Activated CD8-positive, alpha-beta memory T cell treated with anti-CD3 and anti-CD28 coated beads for 36 hours (primary cell): ENCODE measurements around the gene SEMA4C. TPM values are rescaled to one million over a fixed set of nuclear protein-coding genes. Genes with fewer than 3 reads are reported as not detected.
"Not testable (repeated sequence)": the region's sequence is repeated elsewhere in the genome, so short reads cannot be mapped to it uniquely, and the experiment has no call there.

Source experiments
- CTCF ChIA-PET: fragments of 350-600 bp; sonication (Branson Sonifier 250); formaldehyde crosslinking; loops from one replicate; lab custom pipeline; 2021; ENCODE audit warnings: antibody characterized with exemption; lab: Charles Lee
- POLR2A ChIA-PET: fragments of 350-600 bp; sonication (Branson Sonifier 250); formaldehyde crosslinking; loops from one replicate; lab custom pipeline; 2021; ENCODE audit warnings: antibody characterized with exemption; lab: Charles Lee
- total RNA-seq, 2 experiments: library from RNA; stranded (reverse); gene quantifications; one replicate each; pipeline ENCODE4 v1.2.3, GENCODE V29; 2021

The SEMA4C gene
- total RNA-seq, 2 experiments from 2014 or later = 11.9 to 13.4 TPM

DNA sequence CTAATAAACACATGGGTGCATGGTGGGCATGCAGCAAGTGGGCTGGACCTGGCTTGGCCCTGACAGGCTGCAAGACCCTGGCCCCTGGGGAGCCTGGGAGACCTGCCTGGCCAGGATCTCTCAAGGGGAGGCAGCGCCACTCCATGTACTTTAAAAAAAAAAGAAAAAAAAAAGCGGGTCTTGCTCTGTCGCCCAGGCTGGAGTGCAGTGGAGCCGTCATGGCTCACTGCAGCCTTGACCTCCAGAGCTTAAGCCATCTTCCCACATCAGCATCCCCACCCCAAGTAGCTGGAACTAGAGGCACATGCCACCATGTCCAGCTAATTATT lies 29.5 kb upstream of the SEMA4C start:
- CTCF ChIA-PET = no interaction called here
- POLR2A ChIA-PET = no interaction called here

DNA sequence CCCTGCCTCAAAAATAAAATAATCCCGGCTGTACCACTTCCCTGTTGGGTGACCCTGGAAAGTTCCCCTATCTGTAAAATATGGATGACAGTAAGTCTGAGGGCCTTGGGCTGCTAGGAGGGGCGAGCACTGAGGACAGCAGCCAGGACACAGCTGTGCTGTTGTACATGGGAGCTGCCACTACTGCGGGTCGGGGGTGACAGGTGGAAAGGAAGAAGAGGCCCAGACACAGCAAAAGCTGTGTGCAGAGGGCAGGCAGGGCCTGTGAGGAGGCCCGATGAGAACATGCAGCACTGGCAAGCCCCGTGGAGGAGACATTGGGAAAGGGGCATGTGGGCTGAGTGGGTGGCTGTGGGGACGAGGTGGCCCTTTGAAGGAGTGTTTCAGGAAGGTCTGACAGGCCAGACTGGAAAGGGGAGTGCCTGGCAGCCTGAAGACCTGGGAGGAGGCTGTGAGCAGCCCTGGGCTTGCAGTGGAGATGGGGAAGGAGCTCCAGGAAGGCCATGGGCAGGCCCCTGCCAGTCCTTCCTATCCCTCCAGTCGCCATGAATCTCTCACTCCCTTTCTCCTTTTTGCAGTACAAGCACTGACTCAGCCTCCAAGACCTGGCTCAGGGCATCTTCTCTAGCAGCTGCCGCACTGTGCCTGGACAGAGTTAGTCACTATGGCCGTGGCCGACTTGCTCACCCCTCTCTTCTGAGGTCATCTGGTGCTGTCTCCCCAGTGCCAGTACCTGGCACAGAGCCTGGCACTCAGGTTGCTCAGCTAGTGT lies 28.9 kb upstream of the SEMA4C start:
- ChIA-PET CTCF (interaction anchor here (1.4 kb wide), 1 partner anchor 12 kb away, joined by 3 read pairs; no protein-coding TSS in a partner anchor), POLR2A (no interaction called here)

DNA sequence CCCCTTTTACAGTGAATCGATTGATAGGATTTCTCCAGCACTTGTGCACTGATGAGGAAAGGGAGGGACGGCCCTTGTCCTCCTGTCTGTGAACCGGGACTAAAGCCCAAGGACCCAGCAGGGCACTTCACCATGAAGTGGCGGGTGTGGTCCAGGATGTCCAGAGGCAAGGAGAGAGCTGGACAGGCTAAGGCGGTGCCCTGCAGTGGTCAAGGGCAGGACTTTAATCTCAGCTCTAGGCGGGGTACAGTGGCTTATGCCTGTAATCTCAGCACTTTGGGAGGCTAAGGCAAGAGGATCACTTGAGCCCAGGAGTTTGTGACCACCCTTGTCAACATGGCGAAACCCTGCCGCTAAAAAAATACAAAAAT lies 28.2 kb upstream of the SEMA4C start:
- CTCF ChIA-PET = interaction anchor here (1.4 kb wide), 1 partner anchor 13 kb away, joined by 3 read pairs; no protein-coding TSS in a partner anchor

DNA sequence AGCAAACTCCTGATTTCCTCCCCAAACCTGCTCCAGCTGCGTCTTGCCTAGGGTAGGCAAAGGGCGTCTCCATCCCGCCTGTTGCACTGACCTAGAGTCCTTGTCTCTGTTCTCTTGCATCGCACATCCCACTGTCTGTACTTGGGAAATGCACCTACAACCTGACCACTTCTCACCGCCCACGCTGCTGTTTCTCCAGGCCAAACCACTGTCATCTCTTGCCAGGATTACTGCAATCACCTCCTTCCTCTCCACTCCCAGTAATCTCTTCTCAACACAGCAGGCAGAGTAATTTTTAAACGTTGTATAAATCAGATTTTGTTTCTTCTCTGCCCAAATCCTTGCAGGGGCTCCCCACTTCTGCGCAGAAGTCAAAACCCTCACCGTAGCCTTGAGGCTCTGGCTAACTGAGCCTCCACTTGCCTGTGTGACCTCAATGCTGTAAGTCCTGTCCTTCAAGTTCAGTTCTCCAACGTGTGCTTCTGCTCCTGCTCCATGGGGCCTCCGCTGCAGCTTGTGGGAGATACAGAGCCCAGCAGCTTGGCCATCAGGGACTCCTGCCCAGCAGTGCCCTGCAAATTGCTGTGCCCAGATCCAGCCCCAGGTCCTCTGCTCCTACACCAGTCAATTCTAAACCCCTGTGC lies 27.7 kb upstream of the SEMA4C start:
- POLR2A ChIA-PET = no interaction called here

More for the DNA sequence above, 28.2 kb upstream of the SEMA4C start:
- POLR2A ChIA-PET = no interaction called here

DNA sequence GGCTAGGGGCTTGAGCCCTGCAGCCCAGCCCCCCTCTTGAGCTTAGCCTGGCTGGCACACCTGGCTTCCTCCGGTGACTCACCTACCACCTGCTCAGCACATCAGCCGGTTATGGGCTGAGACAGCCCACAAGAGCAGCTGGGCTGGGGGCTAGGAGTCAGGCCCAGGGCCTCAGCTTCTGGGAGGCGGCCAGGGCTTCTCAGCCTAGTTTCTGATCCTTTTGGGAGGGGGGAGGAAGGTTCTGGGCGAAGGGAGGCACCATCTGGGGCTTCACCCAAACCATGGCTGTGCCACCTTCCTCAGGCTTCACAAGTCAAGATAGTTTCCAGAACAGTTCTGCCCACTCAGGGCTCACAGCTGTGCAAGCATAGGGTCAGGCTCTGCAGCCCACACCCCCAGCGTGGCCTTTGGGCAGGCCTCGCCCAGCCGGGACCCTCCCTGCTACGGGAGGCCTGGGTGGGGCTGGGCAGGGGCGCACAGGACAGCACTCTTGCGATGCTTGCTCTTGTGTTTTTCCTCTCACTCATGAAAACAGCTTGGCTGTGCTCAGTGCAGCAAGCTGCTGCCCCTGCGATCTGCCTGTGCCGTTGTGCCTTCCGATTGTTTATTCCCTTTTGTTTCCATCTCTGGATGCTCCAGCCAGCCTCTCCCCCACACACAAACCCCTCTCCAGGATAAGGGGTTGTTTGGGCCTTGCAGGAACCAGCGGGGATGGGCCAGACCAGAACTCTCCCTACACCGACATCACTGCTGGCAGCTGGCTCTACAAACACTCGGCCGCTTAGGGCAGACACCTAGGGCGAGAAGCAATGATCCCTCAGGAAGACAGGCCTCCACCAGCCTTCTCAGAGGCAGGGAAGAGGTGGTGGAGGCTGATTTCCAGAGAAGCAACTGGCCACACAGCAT lies 26.1 kb upstream of the SEMA4C start:
- ChIA-PET POLR2A (no interaction called here), CTCF (interaction anchor here (0.6 to 1.5 kb wide), 2 partner anchors 25 to 102 kb away, joined by 3 read pairs; no protein-coding TSS in a partner anchor)

More for the DNA sequence above, 27.7 kb upstream of the SEMA4C start:
- CTCF ChIA-PET = interaction anchor here (1.4 kb wide), 1 partner anchor 13 kb away, joined by 3 read pairs; no protein-coding TSS in a partner anchor

DNA sequence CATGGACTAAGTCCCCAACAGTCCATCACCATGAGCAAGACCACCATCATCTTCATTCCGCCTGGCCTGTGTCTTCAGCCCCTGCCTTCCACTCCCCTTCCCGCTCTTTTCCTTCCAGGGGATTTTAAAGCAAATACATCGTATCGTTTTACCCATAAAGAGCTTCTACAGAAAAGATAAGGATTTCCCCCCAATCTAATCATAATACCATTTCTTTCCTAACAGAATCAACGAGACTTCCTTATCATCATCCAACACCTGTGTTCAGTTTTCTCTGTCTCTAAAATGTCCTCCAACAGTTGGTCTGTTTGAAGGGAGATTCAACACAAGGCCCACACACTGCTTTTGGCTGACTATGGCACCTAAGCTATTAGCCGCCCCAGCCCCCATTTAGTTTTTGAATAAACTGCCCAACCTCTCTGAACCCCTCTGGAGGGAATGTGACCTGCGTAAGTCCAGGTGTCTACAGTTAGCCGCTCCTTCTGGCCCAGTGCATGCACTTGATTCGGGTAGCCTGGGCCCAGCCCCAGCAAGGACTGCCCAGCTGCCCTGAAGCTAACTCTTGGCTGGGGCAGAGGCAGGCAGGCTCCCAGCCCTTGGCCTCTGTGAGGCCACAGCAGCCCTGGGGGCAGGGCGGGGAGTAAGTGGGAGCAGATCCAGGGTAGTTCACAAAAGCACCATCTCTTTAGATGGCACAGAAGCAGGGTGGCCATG lies 25.3 kb upstream of the SEMA4C start:
- POLR2A ChIA-PET = no interaction called here
- CTCF ChIA-PET = no interaction called here

DNA sequence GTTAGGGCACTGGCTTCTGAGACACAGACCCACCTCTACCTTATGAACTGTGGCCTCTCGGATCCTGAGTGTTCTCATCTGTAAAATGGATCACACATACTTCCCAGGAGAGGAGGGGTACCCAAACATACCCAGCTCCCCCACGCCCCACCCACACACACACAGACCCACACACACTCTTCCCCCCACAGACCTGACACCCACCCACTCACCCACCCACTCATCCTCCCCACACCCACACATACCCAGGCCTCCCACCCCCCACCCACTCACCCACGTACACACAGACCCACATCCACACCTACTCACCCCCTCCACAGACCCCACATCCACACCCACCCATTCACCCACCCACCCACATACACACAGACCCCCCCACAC lies 24.3 kb upstream of the SEMA4C start:
- ChIA-PET CTCF (no interaction called here), POLR2A (no interaction called here)

DNA sequence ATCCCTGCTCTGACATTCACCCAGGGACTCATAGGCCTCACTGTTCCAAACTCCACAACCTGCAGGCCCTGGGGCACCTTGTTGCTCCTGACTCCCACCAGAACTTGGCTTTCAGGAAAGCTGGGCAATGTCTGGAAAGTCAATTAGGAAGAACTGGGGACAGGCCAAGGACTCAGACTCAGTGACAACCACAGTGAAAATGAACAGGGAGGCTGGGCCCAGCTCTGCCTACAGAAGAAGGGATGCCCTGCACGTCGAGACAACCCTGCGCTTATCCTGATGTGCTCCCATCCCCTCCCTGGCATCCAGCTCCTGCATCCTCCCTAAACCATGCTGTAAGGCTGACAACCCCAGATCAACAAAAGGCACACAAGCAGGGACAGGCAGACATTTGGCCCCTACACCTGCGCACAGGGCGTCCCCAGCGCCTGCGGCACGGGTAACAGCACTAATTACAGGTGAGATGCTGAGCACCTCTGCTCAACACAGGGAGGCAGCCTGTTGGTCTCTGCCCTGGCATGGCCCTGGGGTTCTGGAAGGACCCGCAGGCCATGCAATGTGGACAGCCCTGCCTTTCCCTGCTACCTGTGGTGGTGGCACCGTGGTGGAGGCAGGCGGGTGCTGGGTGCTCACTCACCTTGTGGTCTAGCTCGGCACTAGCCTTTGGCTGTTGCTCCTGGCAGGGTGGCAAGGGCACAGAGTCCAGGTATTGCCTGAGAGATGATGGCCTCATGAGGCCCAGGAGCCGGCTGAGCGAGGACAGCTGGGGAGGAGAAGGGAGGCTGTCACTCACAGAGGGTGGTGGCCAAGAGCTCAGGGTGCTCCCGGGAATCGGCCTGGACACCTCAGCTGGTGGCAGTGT lies 23.6 kb upstream of the SEMA4C start:
- POLR2A ChIA-PET = no interaction called here
- CTCF ChIA-PET = no interaction called here

DNA sequence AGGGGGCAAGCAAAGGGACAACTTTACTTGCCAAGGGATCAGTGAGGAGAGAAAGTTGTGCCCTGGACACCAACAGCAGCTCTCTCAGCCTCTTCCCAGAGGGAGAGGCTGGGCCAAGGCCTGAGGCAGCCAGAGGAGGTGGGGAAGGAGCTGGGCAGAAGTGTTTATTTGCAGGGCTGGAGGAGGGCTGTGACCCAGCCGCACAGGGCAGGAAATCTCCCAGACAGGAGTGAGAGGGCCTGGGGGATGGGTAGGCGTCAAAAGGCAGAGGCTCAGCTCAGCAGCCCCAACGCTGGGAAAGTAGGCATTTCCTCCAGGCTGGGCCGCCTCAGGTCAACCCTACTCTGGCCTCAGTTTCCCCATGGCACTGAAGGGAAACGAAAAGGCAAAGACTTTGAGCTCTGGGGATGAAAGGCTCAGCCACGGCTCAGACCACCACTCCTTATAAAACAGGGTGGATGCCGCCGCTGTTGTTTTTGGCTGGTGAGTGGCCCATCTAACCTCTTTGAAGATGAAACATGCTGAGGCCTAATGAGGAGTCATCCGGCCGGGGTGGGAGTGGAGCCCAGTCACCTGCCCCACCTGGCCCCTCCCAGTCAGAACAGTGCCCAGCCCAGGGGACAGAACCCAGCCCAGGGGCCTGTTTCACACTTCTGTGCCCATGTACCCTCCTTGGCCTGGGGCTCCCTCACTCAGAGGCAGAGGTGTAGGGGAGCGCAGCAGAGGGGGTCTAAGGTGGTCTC lies 21.9 kb upstream of the SEMA4C start:
- ChIA-PET CTCF (interaction anchor here (0.6 to 1.1 kb wide), 4 partner anchors 8 to 1309 kb away, joined by 3 to 5 read pairs (median 3); no protein-coding TSS in a partner anchor), POLR2A (no interaction called here)

DNA sequence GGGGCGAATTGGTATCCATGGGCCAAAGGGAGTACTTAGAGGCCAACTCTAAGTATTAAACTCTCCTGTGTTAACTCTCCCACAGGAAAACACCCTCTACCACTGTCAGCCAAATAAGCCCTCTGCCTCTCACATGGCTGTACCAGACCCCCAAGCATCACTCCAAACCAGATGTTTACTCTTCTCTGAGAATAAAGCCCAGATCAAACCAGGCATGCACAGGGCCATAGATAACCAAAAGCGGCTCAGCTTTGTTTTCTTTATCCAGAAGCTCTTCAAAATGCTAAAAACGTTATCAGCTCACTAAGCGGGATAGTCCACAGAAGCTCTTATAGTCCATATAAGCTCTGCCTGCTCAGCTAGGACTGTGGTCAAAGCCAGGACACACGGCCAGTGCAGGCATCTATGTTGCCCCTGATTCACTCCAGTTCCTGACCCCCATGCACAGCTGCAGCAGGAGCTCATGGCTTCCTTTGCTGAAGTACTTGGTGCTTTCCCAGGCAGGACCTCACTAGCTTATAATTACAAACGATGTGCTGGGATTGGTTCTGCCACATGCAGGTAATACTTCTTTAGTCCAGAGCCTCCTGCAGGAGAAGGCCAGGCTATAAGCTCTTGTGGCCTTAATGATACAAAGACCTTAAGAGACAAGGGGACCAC lies 21.0 kb upstream of the SEMA4C start:
- POLR2A ChIA-PET = no interaction called here
- CTCF ChIA-PET = interaction anchor here (0.5 to 1.3 kb wide), 5 partner anchors 9 to 59 kb away, joined by 3 to 5 read pairs (median 3); partner anchors contain the start of gene ANKRD39

DNA sequence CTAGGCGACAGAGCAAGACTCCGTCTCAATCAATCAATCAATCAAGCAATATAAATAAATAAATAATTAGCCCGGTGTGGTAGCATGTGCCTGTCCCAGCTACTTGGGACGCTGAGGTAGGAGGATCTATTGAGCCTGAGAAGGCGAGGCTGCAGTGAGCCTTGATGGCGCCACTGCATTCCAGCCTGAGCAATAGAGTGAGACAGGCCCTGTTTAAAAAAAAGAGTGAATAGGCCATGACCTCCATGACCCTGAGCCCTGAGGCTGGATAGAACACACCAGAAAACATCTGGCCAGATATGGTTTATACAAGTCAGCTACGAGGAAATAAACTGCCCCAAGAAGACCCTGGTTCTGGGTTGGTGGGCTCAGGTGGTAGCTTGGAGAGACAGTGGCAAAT lies 20.4 kb upstream of the SEMA4C start:
- ChIA-PET POLR2A (no interaction called here), CTCF (interaction anchor here (1.3 kb wide), 1 partner anchor 32 kb away, joined by 3 read pairs; the partner anchor contains the start of gene ANKRD39)

DNA sequence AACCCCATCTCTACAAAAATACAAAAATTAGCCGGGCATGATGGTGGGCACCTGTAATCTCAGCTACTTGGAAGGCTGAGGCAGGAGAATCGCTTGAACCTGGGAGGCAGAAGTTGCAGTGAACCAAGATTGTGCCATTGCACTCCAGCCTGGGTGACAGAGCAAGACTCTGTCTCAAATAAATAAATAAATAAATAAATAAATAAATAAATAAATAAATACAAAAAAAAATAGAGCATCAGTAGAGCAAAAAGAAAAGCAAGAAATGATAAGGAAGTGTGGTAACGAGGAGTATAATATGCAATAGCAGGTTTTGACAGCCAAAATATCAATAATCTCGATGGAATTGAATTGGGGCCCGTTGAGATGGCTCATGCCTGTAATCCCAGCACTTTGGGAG lies 19.6 kb upstream of the SEMA4C start:
- CTCF ChIA-PET = interaction anchor here (1.1 kb wide), 1 partner anchor 44 kb away, joined by 3 read pairs; no protein-coding TSS in a partner anchor
- POLR2A ChIA-PET = not testable (repeated sequence)

DNA sequence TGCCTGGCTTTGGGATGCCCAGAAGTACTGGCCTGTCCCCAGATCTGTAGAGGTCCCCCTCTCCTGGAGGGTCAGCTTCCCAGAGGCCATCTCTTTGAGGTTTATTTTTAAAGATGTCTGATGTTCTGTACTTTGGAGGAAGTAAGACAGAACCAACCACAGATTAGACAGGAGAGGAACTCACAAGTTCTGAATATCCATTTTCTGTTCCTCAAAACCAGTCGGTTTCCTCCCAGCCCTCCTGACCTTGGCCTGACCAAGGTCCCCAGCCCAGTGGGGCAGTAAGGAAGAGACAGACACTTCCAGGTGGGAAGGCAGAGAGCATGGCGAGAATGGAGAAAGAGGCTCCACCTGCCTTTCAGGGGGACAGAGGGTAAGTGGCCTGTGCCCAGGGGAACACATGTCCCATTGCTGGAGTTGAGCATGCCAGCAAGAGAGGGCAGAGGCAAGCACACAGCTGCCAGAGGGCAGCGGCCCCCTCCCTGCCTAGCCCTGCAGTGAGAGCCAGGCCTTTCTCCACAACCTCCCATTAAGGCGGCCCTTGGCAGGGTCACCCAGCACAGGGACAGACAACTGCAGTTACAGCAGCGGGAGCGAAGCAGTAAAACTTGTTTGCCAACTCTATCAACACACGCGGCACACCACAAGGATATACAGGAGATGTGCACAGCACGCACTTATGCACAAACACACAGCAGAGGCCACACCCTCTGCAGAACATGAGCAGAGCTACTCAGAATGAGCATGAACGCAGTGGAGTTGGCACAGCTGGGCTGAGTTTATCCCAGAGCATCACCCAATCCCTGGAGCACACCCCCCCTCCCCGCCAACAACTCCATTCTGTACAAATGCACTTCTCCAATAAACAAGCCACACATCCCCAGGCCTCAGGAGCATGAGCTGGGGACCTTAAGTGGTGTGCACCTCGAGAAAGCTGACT lies 18.5 kb upstream of the SEMA4C start:
- ChIA-PET CTCF (interaction anchor here (0.7 to 1.1 kb wide), 2 partner anchors 31 to 45 kb away, joined by 3 read pairs; partner anchors contain the start of gene ANKRD39), POLR2A (no interaction called here)

DNA sequence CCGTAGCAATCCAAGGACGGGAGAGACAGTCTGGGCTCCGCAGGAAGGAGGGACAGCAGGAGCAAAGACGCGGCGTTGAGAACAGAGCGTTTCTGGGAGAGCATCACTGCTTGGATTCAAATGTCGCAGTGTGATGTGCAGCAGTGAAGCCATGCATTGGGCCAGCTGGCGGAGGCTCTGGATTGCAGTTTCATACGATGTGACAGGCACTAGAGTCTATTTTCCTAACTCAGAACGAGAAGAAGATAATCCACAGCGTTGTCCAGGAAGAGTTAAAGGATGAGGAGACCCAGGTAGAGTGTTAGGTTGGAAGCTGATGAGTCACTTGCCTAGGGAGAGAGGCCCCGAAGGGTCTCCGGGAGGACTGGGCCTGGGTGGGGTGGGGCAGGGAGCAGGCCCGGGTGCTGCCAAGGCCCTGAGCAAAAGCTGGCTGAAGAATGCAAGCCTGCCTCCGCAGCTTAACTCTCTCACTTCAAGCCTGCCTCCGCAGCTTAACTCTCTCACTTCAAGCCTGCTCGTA lies 17.7 kb upstream of the SEMA4C start:
- ChIA-PET POLR2A (no interaction called here), CTCF (no interaction called here)
